HG03354 (cell line): ENCODE results near the gene KRT2.

Experiments
- ATAC-seq: cut with Tn5 transposase; IDR thresholded peaks from one replicate; pipeline ENCODE4 v1.9.1; 2021; ENCODE audit warnings: mild to moderate bottlenecking; ENCODE audit not compliant: unreplicated experiment, poor library complexity, severe bottlenecking

KRT2 gene

DNA sequence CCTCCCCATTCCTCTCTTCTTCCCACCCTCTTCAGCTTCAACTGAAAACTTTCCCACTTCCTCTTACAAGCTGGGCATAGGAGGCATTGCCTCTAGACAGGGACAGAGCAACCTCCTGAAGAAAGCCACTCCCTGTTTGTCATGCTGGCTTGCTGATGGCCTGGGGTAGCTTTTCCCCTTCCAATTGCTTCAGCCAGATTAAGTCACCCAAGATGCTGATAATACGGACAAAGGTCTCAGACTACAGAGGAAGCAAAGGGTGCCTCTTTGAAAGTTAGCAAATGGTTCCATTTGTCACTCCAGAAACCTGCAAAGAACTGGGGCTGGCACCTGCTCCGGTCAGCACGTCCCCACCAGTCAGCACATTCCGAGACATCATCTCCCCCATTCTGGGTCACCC is 6.0 kb downstream of the KRT2 start:
- ATAC-seq: no peak

DNA sequence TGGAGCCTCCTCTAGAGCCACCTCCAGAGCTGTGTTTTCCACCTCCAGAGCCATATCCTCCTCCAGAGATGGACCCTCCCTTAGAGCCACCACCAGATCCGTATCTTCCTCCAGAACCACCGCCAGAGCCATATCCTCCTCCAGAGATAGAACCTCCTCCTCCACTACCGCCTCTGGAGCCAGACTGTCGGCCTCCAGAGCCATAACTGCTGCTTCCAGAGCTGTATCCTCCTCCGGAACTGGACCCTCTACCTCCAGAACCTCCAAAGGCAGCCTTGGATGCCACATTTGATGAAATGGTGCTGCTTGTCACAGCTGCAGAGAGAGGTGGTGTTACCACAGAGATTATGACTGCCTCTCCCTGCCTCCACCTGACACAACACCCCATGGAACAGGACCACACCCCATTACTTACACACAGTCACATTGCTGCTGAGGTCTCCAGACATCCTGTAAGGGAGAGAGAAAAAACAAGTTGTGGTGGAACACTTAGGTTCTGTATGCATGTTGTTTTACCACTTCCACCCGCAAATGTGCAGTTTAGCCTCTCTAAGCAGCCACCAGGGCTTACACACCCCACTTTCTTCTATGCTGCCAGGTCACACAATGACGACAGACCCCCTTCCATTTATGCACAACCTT is 6.8 kb downstream of the KRT2 start:
- no peak for ATAC-seq

DNA sequence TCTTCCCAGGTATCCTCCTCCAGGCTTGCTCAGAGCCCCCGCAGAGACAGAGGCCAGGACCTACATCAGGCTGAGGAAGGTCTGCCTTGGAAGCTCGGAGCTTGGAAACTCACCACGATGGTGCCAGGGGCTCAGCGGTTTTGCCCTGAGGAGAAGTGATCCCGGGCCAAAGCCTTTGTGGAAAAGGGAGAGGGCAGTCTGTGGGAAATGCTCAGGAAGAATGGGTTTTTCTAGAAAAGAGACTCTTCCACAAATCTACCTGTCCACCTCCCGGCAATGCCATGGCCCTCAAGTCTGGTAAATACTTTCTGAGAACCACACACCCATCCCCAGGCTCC is 8.0 kb downstream of the KRT2 start:
- ATAC-seq: no peak

DNA sequence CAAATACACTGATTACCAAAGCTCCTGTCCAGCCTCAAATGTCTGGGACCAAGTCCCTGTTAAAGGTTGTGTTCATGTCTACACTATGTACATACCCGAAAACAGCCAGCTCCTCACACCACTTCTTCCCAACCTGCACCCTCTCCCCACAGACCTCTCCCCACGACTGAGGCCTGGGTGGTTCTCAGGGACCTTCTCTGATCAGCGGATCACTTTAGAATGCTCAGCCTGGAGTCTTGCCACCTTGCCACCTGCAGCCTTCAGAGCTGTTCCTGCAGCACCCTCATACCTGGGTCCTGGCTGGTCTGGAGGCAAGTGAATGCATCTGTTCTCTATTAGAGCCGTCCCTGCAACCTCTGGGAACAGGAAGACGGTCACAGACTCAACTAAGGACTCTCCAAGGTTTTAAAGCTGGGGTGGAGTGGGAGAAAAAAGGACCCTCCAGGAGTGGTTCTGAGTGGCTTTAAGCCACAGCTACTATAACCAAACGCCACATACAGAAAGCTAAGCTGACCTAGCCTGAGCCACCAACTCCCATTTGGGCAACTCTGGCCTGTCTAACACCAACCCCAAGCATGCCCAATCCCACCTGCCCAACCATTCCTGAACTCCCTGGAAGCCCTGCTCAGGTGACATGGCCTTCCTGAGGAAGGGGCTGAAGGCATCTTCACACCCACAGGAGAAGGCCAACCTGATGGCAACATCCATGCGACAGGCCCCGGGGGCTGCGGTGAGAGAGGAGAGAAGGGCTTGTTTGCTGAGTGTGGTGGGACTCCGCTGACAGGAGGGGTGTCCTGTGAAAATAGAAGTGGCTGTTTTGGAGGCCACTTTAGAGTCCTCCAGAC is 8.6 kb downstream of the KRT2 start:
- no peak for ATAC-seq

DNA sequence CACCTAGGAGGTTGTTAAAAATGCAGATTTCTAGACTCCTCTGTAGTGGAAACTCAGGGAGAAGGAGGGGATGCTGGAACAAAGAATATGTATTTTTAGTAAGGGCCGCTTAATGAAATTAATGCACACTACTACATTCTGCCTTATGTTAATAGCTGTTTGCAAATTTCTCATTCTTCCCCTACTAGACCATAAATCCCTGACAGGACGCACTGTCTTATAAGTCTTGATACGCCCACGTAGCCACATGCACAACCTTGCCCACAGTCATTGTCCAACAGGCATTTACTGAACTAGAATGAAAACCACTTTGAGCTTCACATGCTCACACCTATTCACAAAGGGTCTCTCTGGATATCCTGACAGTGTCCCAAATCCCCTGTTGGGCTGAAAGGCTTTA is 10.5 kb downstream of the KRT2 start:
- no peak for ATAC-seq

GRCh38 chr12:52637299-52637698 is 14.7 kb downstream of the KRT2 start:
- no peak for ATAC-seq

GRCh38 chr12:52636592-52637258 is 15.3 kb downstream of the KRT2 start:
- ATAC-seq: no peak

GRCh38 chr12:52636189-52636588 is 15.8 kb downstream of the KRT2 start:
- ATAC-seq: no peak

DNA sequence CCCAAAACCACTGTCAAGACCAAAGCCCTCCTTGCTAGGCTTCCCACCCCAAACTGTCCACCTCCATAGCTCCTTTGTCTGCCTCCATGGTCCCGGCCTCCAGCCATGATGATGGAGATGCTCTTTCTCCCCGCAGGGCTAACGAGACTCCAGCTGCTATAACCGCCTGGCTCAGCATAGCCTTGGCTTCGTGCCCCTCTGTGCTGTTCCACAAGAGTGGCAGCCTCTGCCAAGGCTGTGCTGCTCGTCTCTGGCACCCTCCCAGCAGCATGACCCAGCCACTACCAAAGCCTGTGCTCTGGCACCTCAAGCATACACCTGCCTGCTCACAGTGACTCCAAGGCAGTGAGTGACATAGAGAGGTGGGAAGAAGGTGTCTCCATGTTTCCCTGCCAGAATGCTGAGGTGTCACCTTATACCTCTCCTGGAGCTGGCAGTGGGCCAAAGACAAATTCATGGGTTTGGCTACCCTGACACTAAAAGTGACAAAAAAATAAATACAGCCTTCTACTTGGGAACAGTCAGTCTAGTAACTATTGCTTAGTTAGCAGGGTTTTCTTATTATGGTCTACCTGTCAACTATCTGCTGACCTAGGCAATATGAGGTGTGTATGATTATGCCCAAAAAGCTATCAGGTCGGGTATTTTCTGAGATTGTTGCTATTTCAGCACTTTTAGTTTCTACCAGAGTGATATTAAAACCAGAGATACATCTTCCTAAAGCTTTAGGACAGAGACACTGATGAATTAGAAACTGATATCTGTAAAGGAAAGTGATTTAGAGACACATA is 17.6 kb downstream of the KRT2 start:
- no peak for ATAC-seq

DNA sequence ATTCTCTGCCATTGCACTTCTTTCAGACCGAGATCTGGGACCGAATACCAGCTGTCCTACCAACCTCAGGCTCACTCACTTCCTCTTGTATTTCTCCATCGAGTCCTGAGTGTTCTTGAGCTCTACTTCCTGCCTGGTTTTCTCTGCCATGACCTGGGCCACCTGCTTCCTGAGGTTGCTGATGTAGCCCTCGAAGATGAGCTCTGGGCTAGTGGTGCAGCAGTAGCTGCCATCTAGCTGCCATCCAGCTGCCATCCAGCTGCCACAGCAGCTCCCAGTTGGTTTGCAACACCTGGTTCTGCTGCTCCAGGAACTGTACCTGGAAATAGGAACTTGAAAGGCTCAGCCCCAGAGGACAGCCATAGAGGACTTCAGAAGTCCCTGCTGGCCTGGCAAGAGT is 18.6 kb downstream of the KRT2 start:
- ATAC-seq: no peak

GRCh38 chr12:52632656-52633055 is 19.4 kb downstream of the KRT2 start:
- no peak for ATAC-seq

- ATAC-seq: no peak
Observed at GRCh38 chr12:52631676-52632459, 20.1 kb downstream of the KRT2 start.

- ATAC-seq: no peak
Observed at GRCh38 chr12:52631264-52631663, 20.7 kb downstream of the KRT2 start.

DNA sequence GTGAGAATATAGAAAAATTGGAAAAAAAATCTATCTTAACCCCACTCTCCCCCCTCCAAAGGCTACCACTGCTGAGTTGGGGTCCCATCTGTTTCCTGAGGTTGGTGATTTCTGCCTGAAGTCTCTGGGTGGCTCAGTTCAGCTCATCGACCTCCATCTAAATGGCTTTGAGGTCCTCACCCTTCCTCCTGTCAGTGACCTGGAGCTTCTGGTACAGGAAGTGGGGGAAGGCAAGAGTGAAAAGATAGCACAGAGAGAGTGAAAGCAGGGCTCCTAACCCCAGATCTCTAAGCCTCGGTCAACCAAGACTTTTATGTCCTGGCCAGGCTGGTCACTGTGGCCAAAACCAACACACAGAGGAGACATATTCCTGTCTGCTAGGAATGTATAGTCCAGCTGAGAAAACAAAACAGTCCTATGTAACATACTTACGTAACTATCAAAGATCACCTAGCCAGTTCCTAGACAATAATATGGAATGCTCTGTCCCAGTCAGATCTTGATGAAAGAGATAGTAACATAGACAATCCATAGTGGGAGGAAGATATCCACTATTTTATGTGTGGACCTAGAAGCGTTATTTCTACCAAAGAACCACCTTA is 21.3 kb downstream of the KRT2 start:
- ATAC-seq: no peak

GRCh38 chr12:52630008-52630500 is 22.0 kb downstream of the KRT2 start:
- ATAC-seq: no peak

DNA sequence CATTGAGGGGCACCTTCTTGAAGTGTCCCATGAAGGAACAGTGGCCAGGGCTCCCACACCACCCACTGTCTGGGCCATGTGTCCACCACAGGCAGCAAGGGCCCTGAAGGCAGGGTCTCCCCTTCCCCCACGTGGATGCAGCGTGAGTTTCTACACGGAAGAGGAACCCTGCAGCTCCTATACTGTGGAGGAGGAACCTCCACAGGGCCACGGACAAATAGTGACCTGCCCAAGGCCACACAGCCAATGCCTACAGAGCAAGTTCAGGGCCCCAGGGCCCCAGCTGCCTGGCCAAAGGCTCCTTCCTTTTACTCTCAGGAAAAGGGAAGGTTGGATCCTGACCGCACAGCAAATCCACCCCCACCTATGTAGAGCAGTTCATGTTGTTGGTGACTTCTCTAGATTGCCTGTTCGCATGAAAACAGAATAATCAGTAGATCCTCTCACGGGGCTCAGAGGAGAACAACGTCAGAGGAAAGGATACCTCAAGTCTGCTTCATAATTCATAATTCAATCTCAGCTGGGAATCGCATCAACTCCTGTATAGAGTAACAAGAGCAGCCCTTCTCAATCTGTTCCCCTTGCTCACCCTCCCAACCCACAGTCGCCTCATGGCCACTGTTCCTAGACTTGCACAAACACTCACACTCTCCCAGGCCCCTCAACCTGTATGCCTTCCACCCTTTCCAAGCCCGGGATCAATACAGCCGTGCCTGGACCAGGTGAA is 22.6 kb downstream of the KRT2 start:
- no peak for ATAC-seq

- no peak for ATAC-seq
Observed at GRCh38 chr12:52628841-52629240, 23.2 kb downstream of the KRT2 start.

- ATAC-seq: no peak
Observed at GRCh38 chr12:52628111-52628507, 23.9 kb downstream of the KRT2 start.
